HepG2 (cell line): ENCODE data around the gene RNASE8. TPM values are rescaled to one million over a fixed set of nuclear protein-coding genes. Genes with fewer than 3 reads are reported as not detected.

ENCODE experiments used
- MZF1 ChIP-seq: sonication (generic); formaldehyde crosslinking; IDR thresholded peaks from 2 replicates; pipeline ENCODE4 v1.8.1; 2023; ENCODE audit warnings: mild to moderate bottlenecking, missing genetic modification reagents, borderline replicate concordance
- TRAFD1 ChIP-seq: sonication (generic); formaldehyde crosslinking; IDR thresholded peaks from 2 replicates; pipeline ENCODE4 v1.5.1; 2020; ENCODE audit warnings: missing genetic modification reagents, mild to moderate bottlenecking, borderline replicate concordance
- ZFP82 ChIP-seq: sonication (generic); formaldehyde crosslinking; IDR thresholded peaks from 2 replicates; pipeline ENCODE4 v1.5.1; 2020; ENCODE audit warnings: mild to moderate bottlenecking, missing genetic modification reagents, borderline replicate concordance
- ZNF432 ChIP-seq: sonication (generic); formaldehyde crosslinking; IDR thresholded peaks from 2 replicates; pipeline ENCODE4 v1.5.0; 2020; ENCODE audit warnings: missing genetic modification reagents, mild to moderate bottlenecking, borderline replicate concordance
- ZNF710 ChIP-seq: sonication (generic); formaldehyde crosslinking; IDR thresholded peaks from 2 replicates; pipeline ENCODE4 v1.5.0; 2020; ENCODE audit warnings: mild to moderate bottlenecking, missing genetic modification reagents, borderline replicate concordance
- ZNF782 ChIP-seq: sonication (generic); formaldehyde crosslinking; IDR thresholded peaks from 2 replicates; pipeline ENCODE4 v1.4.0; 2020; ENCODE audit warnings: missing genetic modification reagents, mild to moderate bottlenecking, borderline replicate concordance
- polyA plus RNA-seq, 8 experiments: library from polyadenylated mRNA; depleted of rRNA in 3 of 8; stranded (reverse) in 7 of 8; unstranded in 1 of 8; fragments of >200 nt; fragmentation: Illumina TruSeq in 4 of 8; extraction: Trizol in 4 of 8; gene quantifications; 2 replicates each; pipeline versions ENCODE4 v1.2.1 to v1.2.3, GENCODE V29; 2011 to 2016; ENCODE audit warnings: low read depth in 4 of 8, missing spikeins in 1 of 8, mixed read lengths in 1 of 8; ENCODE audit not compliant: insufficient read depth in 1 of 8
- total RNA-seq, 5 experiments: library from RNA; depleted of rRNA; stranded (reverse); fragments of >200 nt; fragmentation: Illumina TruSeq; extraction: Trizol; gene quantifications; 2 replicates each; pipeline ENCODE4 v1.2.3, GENCODE V29; 2016; ENCODE audit warnings: low read depth in 1 of 5
- TF ChIP-seq, protein P1 (sequence below): sonication (generic); formaldehyde crosslinking; IDR thresholded peaks from 2 replicates; pipeline ENCODE4 v1.4.0; 2020; ENCODE audit warnings: missing genetic modification reagents, borderline replicate concordance
- TF ChIP-seq, protein P2 (sequence below): sonication (generic); formaldehyde crosslinking; IDR thresholded peaks from 2 replicates; pipeline ENCODE4 v1.5.0; 2020; ENCODE audit warnings: missing genetic modification reagents, mild to moderate bottlenecking, borderline replicate concordance

Gene RNASE8
- total and polyA plus RNA-seq, 2 of the 13 experiments (the other 11 are each of a cell fraction or from before 2014, with no cell fraction given) = not detected

DNA sequence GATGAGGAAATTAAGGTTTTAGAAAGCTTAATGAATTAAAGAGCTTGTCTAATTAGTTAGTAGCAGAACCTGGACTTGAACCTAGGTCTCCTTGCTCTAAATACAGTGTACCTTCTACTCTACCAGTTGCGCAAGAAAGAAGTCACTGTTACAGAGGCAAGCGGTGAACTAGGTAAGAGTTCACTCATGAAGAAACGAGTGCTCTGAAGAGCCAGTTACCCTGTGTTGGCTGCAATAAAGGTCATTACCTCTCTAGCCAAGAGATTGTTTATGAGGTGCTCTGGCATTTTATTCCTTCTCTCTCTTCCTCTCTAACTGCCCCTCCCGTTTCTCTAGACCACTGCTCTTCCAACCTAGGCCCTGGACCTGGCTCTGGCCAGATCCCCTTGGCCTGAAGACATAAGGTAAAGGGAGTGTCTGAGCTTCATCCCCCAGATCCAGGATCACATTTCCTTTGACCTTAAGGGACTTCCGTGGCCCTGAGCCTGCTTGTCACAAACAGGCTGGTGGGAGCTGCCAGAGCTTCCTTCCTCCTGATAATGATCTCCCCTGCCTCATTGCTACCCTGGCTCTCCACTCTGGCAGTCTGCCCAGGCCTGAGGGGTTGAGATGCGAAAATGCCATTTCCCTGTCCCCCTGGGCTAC, 13.5 kb upstream of the RNASE8 start (continued):
- TF ChIP-seq, protein P1, sequence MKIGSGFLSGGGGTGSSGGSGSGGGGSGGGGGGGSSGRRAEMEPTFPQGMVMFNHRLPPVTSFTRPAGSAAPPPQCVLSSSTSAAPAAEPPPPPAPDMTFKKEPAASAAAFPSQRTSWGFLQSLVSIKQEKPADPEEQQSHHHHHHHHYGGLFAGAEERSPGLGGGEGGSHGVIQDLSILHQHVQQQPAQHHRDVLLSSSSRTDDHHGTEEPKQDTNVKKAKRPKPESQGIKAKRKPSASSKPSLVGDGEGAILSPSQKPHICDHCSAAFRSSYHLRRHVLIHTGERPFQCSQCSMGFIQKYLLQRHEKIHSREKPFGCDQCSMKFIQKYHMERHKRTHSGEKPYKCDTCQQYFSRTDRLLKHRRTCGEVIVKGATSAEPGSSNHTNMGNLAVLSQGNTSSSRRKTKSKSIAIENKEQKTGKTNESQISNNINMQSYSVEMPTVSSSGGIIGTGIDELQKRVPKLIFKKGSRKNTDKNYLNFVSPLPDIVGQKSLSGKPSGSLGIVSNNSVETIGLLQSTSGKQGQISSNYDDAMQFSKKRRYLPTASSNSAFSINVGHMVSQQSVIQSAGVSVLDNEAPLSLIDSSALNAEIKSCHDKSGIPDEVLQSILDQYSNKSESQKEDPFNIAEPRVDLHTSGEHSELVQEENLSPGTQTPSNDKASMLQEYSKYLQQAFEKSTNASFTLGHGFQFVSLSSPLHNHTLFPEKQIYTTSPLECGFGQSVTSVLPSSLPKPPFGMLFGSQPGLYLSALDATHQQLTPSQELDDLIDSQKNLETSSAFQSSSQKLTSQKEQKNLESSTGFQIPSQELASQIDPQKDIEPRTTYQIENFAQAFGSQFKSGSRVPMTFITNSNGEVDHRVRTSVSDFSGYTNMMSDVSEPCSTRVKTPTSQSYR (CRISPR knock-in tag) = peak; percentile 37; the same call in 1 of the 2 replicates
- TF ChIP-seq ZNF710 (CRISPR knock-in tag) (no peak), ZNF432 (CRISPR knock-in tag) (no peak), MZF1 (CRISPR knock-in tag) (no peak), ZNF782 (CRISPR knock-in tag) (no peak), TRAFD1 (CRISPR knock-in tag) (peak; percentile 91; the same call in 1 of the 2 replicates), ZFP82 (CRISPR knock-in tag) (no peak)
- TF ChIP-seq, protein P2, sequence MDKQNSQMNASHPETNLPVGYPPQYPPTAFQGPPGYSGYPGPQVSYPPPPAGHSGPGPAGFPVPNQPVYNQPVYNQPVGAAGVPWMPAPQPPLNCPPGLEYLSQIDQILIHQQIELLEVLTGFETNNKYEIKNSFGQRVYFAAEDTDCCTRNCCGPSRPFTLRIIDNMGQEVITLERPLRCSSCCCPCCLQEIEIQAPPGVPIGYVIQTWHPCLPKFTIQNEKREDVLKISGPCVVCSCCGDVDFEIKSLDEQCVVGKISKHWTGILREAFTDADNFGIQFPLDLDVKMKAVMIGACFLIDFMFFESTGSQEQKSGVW (CRISPR knock-in tag) = no peak
